GM18511 (cell line): ENCODE data around the gene PVALB.

Source experiments
- ATAC-seq: cut with Tn5 transposase; IDR thresholded peaks from one replicate; pipeline ENCODE4 v1.9.1; 2021; ENCODE audit warnings: mild to moderate bottlenecking, moderate library complexity; ENCODE audit not compliant: unreplicated experiment

The PVALB gene

DNA sequence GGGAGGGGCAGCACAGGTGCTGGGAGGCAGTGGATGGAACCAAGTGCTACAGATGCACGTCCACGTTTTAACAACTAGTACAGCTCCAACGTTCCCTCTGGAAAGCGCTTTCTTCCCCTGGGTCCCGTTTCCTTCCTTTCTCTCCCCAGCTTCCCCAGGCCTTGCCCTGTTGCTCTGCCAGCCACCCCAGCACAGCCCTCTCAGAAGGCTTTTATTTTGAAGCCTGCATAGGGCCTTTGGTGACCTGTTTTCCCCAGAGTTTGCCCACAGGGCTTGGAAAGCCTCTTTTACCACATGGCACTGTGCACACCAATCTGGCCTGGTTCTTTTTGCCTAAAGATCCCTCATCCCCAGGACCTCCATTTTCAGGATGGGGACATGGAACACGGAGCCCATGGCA, 30.1 kb upstream of the PVALB start:
- no peak for ATAC-seq

DNA sequence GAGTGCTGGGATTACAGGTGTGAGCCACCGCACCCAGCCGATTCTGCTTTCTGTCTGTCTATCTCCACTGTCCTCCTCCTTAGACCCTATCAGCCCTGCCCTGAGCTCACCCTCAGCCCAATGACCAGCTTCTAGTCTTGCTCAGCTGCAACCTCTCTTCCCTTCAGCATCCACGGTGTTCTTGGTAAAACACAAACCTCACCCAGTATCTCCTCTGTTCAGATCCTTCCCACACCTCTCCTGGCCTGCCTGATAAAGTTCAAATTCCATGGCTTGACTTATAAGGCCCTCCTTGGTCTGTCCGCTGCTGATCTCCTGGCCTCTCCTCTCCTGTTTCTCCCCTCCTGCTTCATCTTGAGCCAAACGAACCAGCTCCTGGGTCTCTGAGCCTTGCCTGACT, 29.4 kb upstream of the PVALB start:
- ATAC-seq = no peak

DNA sequence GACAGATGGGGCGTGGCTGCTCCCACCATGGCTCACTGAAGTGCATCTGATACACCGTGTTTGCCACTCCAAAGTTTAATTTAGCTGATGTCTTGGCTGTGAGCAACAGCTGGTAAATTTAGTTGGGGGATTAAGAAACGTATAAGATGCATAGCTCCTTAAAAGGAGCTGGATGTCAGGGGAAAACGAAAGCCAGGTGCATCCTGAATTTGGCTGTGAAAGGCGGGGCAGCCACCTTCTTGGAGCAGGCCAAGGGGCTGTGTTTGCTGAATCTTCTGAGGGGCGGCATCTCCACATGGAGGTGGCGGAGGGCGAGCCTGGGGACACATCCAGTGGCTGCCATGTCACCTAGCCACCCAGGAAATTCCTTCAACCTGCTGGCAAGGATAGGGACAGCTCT, 23.3 kb upstream of the PVALB start:
- no peak for ATAC-seq

DNA sequence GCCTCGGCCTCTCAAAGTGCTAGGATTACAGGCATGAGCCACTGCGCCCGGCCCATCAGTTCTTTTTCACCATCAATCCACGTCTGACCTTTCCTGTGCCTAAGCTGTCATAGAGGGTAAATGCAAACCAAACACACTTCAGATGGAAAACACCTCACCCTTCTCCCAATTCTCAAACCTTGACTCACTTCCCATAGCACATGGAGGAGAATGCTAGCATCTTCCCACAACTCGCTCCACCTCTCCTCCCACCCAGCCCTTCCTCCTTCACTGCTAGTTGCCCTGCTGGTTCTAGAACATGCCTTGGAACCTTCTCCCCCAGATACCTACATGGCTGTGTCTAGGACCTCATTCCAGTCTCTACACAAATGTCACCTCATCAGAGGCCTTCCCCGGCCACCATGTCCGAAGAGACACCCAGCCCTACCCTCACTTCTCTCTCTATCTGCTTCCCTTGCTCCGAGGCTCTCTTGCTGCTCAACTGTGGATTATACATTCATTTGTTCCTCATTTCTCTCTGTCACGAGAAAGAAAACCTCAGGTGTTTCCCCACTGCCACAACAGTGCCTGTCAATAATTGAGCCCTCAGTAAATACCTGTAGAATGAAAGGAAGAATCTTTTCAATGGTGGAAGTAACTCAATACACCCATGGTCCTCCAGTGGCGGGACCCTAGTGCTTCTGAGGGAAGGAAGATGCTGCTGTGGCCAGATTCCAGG, 22.7 kb upstream of the PVALB start:
- ATAC-seq = no peak

DNA sequence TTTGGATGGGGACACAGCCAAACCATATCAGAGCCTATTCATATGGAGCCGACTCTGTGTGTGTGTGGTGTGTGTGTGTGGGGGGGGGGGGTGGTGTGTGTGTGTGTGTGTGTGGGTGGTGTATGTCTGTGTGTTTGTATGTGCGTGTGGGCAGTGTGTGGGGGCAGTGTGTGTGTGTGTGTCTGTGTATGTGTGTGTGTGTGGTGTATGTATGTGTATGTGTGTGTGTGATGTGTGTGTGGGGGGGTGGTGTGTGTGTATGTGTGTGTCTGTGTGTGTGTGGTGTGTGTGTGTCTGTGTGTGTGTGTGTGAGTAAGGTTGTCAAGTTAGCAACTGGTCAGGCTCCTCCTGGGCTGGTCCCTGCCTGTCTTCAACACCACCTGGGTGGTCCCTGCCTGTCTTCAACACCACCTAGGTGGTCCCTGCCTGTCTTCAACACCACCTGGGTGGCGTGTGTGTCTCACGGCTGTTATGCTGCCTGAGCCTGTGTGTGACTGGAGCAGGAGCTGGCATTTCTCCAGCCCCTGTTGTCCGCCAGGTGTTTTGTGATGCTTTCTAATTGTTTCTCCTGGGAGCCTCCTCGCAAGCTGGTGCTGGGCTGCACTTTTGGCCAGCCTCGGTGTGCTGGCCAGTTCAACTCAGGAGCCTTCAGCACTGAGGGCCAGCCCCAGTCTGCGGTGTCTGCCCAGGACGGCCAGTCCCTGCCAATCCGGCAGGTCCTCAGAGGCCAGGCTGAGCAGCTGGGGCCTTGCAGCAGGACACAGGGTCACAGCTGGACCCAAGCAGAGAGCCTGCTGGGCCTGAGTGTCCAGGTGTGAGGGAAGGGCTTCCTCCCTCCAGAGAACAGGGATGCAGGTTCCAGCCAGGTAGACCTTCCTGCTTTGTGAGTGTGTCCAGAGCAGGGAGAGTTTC, 21.5 kb upstream of the PVALB start:
- ATAC-seq = no peak

DNA sequence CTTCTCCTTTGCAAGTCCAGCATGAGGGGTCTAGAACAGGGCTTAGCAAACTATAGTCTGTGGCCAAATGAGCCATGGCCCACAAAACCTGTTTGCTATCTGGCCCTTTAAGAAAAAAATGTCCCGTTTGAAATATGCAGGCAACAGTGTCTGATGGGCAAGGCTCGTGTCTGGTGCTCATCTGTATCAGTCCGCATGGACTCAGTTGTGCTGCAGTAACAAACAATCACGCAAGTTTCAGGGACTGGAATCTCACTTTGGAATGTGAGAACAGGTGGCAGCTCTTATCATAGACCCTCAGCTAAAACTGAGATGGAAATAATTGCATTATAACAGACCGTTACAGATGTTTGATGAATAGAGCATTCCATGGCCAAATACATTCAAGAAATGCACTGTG, 19.1 kb upstream of the PVALB start:
- ATAC-seq = no peak

DNA sequence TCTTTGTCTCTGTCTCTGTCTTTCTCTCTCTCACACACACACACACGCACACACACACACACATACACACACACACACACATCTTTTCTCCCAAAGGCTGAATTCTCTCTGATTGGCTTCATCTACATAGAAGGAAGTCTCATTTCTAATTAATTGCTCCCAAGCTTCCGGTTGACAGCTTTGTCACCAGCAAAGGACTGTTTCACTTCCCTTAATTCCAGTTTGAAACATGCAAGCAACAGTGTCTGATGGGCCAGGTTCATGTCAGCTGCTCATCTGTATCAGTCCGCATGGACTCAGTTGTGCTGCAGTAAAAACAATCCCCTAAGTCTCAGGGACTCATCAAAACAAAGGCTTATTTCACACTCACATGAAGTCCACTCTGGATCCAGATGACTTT, 16.2 kb upstream of the PVALB start:
- no peak for ATAC-seq

DNA sequence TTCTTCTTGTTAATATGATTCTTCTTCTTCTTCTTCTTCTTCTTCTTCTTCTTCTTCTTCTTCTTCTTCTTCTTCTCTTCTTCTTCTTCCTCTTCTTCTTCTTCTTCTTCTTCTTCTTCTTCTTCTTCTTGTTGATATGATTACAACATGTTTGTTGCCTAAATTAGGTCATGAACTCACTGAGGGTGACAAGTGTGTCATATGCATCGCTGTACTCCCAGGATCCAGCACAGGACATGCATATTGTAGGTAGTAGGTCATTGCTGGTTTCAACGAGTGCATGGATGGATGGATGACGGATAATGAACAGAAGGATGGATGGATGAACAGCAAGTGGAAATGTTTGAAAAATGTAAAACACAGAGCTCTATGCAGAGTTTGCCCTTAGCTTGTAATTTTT, 14.9 kb upstream of the PVALB start:
- ATAC-seq = no peak

DNA sequence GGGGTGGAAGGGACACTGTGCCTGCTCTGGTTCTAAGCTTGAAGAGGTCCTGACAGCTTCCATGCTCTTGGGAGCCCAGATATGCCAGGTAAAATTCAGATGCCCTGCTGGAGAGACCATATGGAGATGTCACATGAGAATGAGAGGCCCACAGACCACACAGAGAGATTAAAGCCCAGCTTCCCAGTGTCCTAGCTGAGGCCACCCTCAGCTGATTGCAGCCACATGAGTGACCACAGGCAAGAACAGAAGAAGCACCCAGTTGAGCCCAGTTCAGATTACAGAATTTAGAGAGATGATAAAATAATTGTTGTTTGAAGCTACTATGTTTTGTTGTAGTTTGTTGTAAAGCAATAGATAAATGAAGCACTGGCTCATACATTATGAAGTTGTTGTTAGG, 14.4 kb upstream of the PVALB start:
- no peak for ATAC-seq

DNA sequence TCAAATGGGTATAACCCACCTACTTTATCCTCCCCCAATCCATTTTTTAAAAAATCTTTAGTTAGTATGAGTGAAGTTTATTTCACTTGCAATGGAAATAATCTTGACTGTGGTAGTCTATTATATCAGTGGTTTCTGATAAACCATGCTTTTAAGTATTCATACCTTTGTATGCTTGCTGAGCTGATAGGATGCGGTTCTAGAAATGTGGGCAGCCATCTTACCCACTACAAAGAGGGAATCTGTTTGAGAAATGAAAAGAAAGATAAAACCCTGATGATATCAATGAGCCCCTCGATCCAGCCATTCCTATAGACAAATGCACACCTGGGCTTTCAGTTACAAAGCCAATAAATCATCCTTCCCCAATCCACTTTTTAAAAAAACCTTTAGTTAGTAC, 13.8 kb upstream of the PVALB start:
- no peak for ATAC-seq

DNA sequence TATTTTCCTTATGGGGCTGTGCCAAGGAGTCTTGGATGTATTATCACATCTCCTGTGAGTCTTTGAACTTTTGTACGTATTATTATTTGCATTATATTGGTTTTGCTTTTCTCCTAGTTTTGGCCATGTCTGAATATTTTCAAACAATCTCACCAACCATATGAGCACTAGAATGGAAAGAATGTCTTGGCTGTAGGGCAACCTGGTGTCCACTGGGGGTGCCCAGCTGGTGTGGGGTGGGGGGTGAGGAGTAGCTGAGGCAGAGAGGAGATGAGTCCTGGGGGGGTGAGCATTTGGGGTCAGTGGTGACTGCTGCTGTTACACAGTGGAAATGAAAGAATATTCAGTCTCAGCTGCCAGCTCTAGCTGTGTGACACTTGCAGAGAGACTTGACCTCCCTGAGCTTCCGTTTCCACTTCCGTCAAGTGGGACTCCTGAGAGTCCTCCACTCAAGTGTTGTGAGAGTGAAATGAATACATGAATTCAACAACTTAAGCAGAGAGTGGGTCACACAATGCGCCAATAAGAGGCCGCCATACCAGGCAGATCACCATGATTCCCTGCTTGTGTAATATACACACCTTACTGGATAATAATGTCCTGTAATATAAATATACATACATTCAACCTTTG, 12.7 kb upstream of the PVALB start:
- no peak for ATAC-seq

DNA sequence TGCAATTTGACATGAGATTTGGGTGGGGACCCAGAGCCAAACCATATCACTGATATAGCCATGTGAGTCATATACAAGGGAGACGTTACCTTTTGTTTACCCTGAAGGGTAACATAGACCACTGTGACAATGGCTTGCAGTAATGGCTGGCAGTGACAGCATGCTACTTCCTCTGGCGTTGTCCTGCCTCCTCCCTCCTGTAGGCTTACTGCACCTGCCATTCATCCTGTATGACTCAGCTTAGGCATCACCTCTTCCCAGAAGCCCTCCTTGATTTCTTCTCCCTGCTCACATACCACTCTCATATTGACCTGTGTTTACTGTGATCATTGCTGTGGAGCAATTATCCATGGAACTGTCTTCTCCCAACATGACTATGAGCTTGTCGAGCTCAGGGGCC, 12.0 kb upstream of the PVALB start:
- ATAC-seq = no peak

DNA sequence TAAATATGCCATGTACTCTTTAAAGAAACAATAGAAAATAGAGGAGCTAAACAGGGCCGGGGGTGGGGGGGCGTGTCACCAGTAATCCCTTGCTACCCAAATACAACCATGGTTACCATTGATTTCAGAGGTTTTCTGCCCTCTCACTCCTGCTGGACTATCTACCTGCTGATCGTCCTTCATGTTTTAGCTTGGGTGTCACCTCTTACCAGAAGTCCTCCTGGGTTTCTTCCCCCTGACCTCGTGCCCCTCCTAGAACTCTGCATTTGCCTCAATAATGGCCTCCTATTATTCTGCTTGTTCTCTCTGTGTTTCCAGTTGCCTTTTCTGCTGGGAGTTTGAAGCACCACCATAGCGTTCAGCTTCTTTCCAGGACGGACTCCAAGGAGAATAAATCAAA, 9.4 kb upstream of the PVALB start:
- ATAC-seq = no peak

DNA sequence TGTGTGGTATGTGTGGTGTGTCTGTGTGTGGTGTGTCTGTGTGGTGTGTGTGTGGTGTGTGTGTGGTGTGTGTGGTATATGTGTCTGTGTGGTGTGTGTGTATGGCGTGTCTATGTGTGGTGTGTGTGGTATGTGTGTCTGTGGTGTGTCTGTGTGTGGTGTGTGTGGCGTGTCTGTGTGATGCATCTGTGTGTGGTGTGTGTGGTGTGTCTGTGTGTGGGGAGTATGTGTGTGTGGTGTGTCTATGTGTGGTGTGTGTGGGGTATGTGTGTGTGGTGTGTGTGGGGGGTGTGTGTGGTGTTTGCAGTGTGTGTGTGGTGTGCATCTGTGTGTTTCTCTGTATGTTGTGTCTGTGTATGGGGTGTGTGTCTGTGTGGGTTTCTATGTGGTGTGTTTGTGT, 7.8 kb upstream of the PVALB start:
- ATAC-seq = no peak

DNA sequence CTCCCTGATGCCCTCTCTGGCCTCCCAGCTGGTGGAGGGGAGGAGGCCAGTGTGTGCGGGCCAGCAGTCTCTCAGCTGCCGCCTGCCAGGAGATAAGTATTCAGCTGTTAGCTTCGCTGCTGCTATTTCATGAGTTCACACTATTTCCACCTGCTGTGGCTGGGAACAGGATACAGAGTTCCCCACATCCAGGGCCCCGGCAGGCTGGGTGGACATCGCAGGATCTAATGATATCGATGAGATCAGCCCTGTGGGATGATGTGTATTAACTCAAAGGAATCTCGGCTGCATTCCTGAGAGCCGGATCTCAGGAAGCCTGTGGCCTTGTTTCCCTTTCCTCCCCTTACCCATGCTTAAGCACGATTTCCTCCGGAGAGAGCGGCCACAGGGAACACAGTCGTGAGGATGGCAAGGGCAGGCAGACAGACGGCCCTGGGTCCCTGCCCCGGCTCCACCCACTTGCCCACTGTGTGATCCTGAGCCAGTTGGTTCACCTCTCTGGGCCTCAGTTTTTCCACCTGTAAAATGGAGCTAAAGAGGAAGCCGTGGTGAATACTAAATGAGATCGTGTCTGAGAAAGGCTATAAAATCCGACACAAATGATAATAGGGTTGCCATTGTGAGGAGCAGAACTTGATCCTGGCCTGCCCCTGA, 6.5 kb upstream of the PVALB start:
- ATAC-seq = no peak

DNA sequence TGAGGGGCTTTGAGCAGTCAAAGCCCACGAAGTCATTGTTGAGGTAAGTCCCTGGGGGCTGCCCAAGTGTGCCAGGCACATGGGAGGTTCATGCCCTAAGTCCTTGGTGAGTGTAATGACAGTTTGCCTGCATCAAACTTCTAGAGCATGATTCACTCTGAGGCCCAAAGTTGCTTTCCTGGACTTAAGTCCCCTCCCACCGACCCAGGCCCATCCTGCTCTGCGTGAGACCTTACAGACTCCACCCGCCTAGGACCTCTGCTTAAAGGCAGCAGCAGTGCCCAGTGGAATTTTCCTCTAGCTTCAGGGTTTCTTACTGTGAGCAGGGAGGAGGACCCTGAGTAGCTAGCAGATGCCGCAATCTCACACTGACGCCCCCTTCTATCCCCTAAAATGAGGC, 5.7 kb upstream of the PVALB start:
- no peak for ATAC-seq

DNA sequence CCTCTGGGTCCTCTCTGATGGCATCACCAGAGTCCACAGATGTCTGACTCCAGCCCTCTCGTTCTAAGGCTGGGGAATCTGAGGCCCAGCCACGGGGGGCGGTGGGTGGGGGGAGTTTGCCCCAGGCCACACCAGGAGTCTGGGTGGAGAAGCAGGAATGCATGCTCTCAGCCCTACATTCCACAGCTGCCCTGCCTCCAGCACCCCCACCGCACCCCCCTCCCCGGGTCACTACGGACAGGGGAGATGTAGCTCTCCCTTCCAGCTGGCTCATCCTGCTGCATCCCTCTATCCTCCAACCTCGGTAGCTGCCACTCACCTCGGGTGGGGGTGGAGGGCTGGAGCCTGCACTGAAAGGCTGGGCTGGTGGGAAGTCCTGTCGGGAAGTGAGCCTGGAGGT, 2.3 kb upstream of the PVALB start:
- no peak for ATAC-seq

DNA sequence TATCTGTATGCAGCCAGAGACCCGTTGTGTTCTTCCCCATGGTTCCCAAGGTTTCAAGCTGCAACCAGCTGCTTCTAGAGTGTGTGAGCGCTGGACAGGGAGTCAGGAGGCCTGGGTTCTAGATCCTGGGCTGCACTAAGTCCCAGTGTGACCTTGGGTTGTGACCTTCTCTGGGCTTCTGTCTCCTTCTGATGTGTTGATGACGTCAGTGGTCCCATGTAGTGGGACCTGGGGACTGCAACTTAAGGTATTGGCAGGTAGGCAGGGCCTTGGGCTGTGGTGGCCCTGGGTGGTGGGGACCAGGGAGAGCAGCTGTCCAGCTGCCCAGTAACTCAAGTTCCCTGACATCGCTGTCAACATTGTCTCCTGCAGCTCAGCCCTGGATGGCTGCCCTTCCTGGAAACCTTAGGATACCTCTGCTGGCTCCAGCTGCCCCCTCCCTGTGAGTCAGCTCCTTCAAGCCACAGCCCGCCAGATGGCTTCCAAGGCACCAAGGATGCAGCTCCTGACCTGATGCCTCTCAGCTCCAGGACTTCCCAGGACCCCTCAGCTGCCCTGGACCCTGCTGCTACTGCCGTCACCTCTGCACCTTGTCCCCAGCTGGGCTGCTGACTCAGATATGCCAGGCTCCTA, 1.3 kb upstream of the PVALB start:
- no peak for ATAC-seq

DNA sequence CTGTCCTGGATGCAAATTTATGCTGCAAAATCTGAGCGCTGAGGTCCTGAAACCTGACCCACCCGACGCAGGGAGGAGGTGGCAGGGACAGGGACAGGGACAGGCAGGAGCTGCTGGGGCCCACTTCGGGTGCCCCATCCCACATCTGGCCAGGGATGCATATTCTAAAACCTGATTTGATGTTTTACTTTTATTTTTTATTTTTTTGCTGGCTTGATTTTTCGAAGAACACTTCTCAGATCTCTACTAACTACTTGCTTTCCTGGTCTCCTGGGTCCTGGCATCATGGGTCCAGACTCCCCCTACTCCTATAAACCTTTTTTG, 652 bp upstream of the PVALB start:
- no peak for ATAC-seq

DNA sequence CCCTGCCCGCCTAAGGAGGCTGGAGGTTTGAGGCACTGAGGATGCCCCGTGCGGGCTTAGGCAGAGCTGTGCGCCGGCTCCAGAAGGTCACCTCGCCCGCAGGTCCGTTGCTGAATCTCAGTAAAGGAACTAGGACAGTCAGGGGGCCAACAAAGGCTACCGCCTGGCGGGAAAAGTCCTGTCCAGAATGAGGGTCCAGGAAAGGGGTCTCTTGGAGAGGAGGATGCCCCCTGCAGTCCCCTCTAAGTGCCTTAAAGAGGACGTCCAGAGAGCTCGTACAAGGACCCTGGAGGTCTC, 548 bp downstream of the PVALB start:
- ATAC-seq = no peak

DNA sequence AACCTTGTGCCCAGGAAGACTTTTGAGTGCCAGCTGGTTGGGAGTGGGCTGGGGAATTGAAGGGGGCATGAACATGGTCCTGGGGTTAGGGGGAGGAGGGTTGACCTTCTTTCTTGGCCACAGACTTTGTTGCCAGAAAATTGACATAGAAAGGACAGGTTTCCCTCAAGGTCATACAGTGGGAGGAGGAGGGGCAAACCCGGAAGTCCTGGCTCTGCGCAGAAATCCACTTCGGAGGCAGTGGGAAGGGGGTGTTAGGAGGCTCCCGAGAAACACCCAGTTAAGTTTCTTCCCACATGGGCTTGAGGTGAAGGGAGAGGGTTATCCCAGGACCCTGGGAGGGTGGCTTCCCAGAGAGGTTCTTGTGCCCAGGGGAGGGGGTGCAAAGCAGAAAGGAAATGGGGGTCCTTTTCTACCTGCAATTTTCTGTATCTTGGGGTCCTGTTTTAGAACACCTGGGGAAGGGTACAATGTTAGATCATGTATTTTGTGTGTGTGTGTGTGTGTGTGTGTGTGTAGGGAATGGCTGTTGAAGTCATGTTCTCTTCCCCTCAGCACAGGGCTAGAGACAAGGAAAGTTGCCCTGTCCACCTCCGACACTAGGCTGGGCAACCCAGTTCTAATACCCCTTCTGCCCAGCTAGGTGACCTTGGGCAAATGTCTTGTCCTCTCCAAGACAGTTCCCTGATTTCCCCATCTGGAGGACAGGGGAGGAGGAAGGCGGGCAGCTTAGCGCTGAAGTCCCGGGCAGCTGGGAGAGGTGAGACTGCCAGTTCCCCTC, 1.1 kb downstream of the PVALB start:
- no peak for ATAC-seq
